Measurements from ENCODE around the gene MAPKAP1. TPM values are rescaled to one million over a fixed set of nuclear protein-coding genes. Genes with fewer than 3 reads are reported as not detected.

MAPKAP1 gene
- total and polyA plus RNA-seq, 9 of the 15 experiments (the other 6 are each of a cell fraction or from before 2014, with no cell fraction given), result 2.6 to 82.1 (median 61.1) TPM

GRCh38 chr9:125631391-125632085 is 75.5 kb downstream of the MAPKAP1 start:
- POLR2A ChIA-PET, result no interaction called here
- DNase-seq (ENCODE audit: extremely low read depth in 1 of 4, low spot score in 3 of 4) (peak; percentile 31 to 62 (median 44)), FAIRE-seq (peak; percentile 11), ATAC-seq (peak; percentile 92)
- Histone ChIP-seq H3K9ac (ENCODE audit: insufficient read depth in 1 of 2, low read depth in 2 of 2, low read length in 2 of 2) (no peak overlapping the region), H3K27me3 (ENCODE audit: control insufficient read depth in 2 of 2, insufficient read depth in 2 of 2, low read length in 2 of 2) (no peaks in the 10 kb centered on the region), H3K27ac (ENCODE audit: extremely low read depth, low read depth, low read length) (no peak overlapping the region), H3K9me1 (ENCODE audit: control insufficient read depth, insufficient read depth, low read length) (no peaks in the 10 kb centered on the region), H3K36me3 (ENCODE audit: control insufficient read depth, insufficient read depth, low read length) (no peaks in the 10 kb centered on the region), H2AFZ (ENCODE audit: low read depth, low read length) (no peak overlapping the region), H3K4me1 (replicated peaks in 1 of 2; ENCODE audit: control insufficient read depth in 2 of 2, insufficient read depth in 2 of 2, low read length in 2 of 2) (peaks cover 9 to 10% of the 10 kb centered on the region in 2 experiments), H3K4me2 (ENCODE audit: insufficient read depth, low read length) (no peak overlapping the region), H3K4me3 (no peak overlapping the region), H4K20me1 (replicated peaks; ENCODE audit: control insufficient read depth, insufficient read depth, low read length) (peaks cover 14% of the 10 kb centered on the region), H3K9me3 (replicated peaks; ENCODE audit: control insufficient read depth, insufficient read depth, low read depth, low read length) (no peaks in the 10 kb centered on the region; the same call in 1 of the 2 replicates), H3K79me2 (ENCODE audit: control insufficient read depth, insufficient read depth, low read length) (peaks cover 18% of the 10 kb centered on the region; the same call in 2 of the 3 replicates)
- BruUV-seq (replicated peaks), result no TSS peak
- in situ Hi-C loops (cut with MboI), result loop anchor here (10.0 kb wide), 1 partner anchor 197 kb away; no protein-coding TSS in a partner anchor
- 66% methylated on average over 7 of the region's 7 CpGs for WGBS (ENCODE audit: insufficient coverage, low coverage, missing lambda C conversion rate)
- intact Hi-C loops (cut with micrococcal nuclease), result loop anchor here (1.0 to 5.0 kb wide), 3 partner anchors 73 to 203 kb away; partner anchors contain the start of gene MAPKAP1
- CTCF ChIA-PET (ENCODE audit: low intra/inter-chr PET ratio), result interaction anchor here (1.3 to 1.6 kb wide), 2 partner anchors 204 to 224 kb away, joined by 8 to 10 read pairs; no protein-coding TSS in a partner anchor
- peak; percentile 56 to 89 for TF ChIP-seq RAD21 (CRISPR knock-in tag; conservative IDR thresholded peaks at IDR 0.05 in 1 of 2, IDR thresholded peaks at IDR 0.05 in 1 of 2)
- TF ChIP-seq ZFP91 (CRISPR knock-in tag; IDR thresholded peaks at IDR 0.05), result no peak
- 0 out of 2 replicates have a peak, but pooled peaks have one; percentile 28 for TF ChIP-seq ARID2 (IDR thresholded peaks at IDR 0.05)
- peak; percentile 70 for TF ChIP-seq SMC3 (conservative IDR thresholded peaks at IDR 0.05; ENCODE audit: insufficient read depth, low read depth, low read length)
- no peak for TF ChIP-seq YY1 (IDR thresholded peaks at IDR 0.05; ENCODE audit: borderline replicate concordance in 1 of 3, control insufficient read depth in 1 of 3, extremely low read depth in 1 of 3, insufficient read depth in 3 of 3, insufficient read length in 1 of 3, insufficient replicate concordance in 2 of 3, low read depth in 1 of 3, low read length in 2 of 3)
- peak; percentile 63 for TF ChIP-seq DEAF1 (CRISPR knock-in tag; IDR thresholded peaks at IDR 0.05)
- peak; percentile 71 for TF ChIP-seq REST (IDR thresholded peaks at IDR 0.05; ENCODE audit: borderline replicate concordance)
- TF ChIP-seq REST (CRISPR knock-in tag; IDR thresholded peaks at IDR 0.05; ENCODE audit: low read depth), result no peak

All from K562 (cell line).